Left lung (tissue), 10 donors: Measurements from ENCODE around the gene TAGLN. TPM values are rescaled to one million over a fixed set of nuclear protein-coding genes. Genes with fewer than 3 reads are reported as not detected.

Source experiments
- ATAC-seq: fragments of 200-7000 bp; cut with Tn5 transposase; one replicate; pipeline ENCODE4 v1.9.1; 2020; ENCODE audit warnings: moderate library complexity
- DNase-seq, 4 donors: peaks; one replicate each; pipeline ENCODE4 v3.0.0-alpha.2; 2013 to 2020
- H3K27ac ChIP-seq, 2 donors: fragments of 200-600 bp; sonication (generic) in 1 of 2; one replicate each; pipeline versions ENCODE4 v1.5.0 to v1.8.0; 2020 to 2021
- H3K27me3 ChIP-seq, 2 donors: fragments of 200-600 bp; sonication (generic) in 1 of 2; one replicate each; pipeline versions ENCODE4 v1.5.0 to v1.8.0; 2020 to 2021
- H3K36me3 ChIP-seq, 2 donors: fragments of 200-600 bp; sonication (generic) in 1 of 2; one replicate each; pipeline versions ENCODE4 v1.5.0 to v1.8.0; 2020 to 2021
- H3K4me1 ChIP-seq, 2 donors: fragments of 200-600 bp; one replicate each; pipeline ENCODE4 v1.8.0; 2021
- H3K4me3 ChIP-seq, 2 donors: fragments of 200-600 bp; sonication (generic) in 1 of 2; one replicate each; pipeline versions ENCODE4 v1.5.0 to v1.8.0; 2020 to 2021; ENCODE audit warnings: mild to moderate bottlenecking in 1 of 2
- H3K9me3 ChIP-seq, 2 donors: fragments of 200-600 bp; sonication (generic) in 1 of 2; one replicate each; pipeline versions ENCODE4 v1.5.0 to v1.8.0; 2020 to 2021
- intact Hi-C, 2 donors: fragments of 100-400 bp; cut with DNase I; formaldehyde crosslinking; loops; one replicate each; pipeline versions ENCODE4 v1.11.2 to v1.14.2; 2022
- polyA plus RNA-seq, 6 donors: library from polyadenylated mRNA; unstranded; fragments of 120-200 nt; gene quantifications; one replicate each; pipeline ENCODE4 v1.2.1, GENCODE V29; 2013; ENCODE audit not compliant: insufficient read length in 6 of 6
- total RNA-seq, 2 donors: library from RNA; stranded (reverse); fragmentation: NEBNext Ultra II Directional; extraction: Animal tissue kit (Norgen Biotek cat#: 25700); gene quantifications; one replicate each; pipeline ENCODE4 v1.2.1, GENCODE V29; 2021
- TF ChIP-seq, protein P1 (sequence below), 2 donors: fragments of 200-600 bp; sonication (generic) in 1 of 2; IDR thresholded peaks; one replicate each; pipeline versions ENCODE4 v1.5.0 to v1.8.0; 2021; ENCODE audit warnings: antibody characterized with exemption in 2 of 2
- donor health status: DM: no; HTN: yes; CAD: no.
- donor health status: DM: no; HTN: no; CAD: no.

Gene TAGLN
- total and polyA plus RNA-seq, 8 donors, result 104 to 763 (median 207) TPM

DNA sequence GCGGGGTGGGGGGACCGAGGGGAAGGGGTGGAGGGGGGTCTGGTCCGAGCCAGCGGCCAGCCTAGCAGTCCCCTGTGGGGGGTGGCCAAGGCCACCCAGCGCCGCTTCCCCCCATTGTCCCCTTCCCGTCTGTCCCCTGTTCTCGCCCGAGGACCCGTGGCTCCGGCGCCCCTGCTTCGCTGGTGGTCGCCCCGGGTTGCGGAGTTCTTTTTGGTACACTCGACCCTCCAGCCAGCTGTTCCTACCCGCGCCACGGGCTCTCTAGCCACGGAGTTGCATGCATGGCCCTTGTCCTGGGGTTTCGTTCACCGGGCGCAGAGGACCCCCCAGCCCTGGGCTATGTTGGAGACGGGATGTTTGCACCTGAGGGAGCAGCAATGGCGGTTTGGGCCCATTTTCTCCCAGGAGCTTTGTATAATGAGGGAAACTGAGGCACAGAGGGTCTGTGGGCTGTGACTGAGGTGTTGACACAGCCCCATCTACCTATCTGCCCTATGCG is 33.8 kb downstream of the TAGLN start:
- ATAC-seq (peak; percentile 21), DNase-seq (peak in 1 of 4 donors; percentile 84)
- TF ChIP-seq, protein P1, sequence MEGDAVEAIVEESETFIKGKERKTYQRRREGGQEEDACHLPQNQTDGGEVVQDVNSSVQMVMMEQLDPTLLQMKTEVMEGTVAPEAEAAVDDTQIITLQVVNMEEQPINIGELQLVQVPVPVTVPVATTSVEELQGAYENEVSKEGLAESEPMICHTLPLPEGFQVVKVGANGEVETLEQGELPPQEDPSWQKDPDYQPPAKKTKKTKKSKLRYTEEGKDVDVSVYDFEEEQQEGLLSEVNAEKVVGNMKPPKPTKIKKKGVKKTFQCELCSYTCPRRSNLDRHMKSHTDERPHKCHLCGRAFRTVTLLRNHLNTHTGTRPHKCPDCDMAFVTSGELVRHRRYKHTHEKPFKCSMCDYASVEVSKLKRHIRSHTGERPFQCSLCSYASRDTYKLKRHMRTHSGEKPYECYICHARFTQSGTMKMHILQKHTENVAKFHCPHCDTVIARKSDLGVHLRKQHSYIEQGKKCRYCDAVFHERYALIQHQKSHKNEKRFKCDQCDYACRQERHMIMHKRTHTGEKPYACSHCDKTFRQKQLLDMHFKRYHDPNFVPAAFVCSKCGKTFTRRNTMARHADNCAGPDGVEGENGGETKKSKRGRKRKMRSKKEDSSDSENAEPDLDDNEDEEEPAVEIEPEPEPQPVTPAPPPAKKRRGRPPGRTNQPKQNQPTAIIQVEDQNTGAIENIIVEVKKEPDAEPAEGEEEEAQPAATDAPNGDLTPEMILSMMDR (IDR thresholded peaks at IDR 0.05), result no peak
- peak overlapping the region; percentile 90 to 93 for H3K27ac ChIP-seq
- no peaks in the 10 kb centered on the region for H3K9me3 ChIP-seq
- intact Hi-C loops, result no loop called here
- peaks cover 9 to 42% of the 10 kb centered on the region in 2 donors for H3K4me1 ChIP-seq
- peak overlapping the region; percentile 89 to 95 for H3K4me3 ChIP-seq
- no peaks in the 10 kb centered on the region for H3K27me3 ChIP-seq
- H3K36me3 ChIP-seq, result peaks cover 0 to 23% of the 10 kb centered on the region in 2 donors

DNA sequence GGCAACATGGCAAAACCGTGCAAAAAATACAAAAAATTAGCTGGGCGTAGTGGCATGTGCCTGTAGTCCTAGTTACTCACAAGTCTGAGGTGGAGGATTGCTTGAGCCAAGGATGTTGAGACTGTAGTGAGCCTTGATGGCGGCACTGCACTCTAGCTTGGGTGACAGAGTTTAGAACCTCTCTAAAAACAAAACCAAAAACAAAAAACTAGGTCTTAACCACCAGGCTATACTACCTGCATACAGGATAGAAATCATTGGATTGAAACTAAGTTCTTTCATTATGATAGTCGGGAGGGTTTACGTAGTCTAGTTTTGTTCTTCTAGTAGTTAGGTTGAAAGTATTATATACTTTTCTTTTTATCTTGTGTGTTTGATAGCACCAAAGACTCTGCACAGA is 39.1 kb downstream of the TAGLN start:
- no peaks in the 10 kb centered on the region for H3K9me3 ChIP-seq
- no peak overlapping the region for H3K4me3 ChIP-seq
- peaks cover 4 to 13% of the 10 kb centered on the region in 2 donors for H3K4me1 ChIP-seq
- no peak overlapping the region for H3K27ac ChIP-seq
- no peaks in the 10 kb centered on the region for H3K27me3 ChIP-seq
- H3K36me3 ChIP-seq, result peaks cover 0 to 49% of the 10 kb centered on the region in 2 donors
- ATAC-seq (no peak), DNase-seq (no peak)
- TF ChIP-seq, protein P1 (IDR thresholded peaks at IDR 0.05), result no peak
- intact Hi-C loops, result no loop called here

DNA sequence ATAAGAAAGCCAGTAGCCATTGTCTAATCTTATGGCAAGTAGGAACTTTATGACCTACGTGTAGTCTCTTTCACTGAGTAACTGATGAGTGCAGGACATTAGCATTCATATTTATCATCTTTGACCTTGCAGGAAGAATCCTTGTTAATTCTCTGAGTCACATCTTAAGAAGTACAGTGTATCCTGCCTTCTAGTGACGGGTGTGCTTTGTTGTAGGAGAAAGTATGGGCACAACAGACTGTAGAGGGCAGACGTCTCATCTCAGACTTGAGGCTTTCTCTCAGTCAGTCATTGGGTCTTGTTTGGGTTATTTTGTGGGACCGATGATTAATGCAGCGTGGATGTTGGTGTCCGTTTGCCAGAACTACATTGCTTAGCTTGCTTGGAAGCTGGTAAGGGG is 40.1 kb downstream of the TAGLN start:
- peaks cover 0 to 3% of the 10 kb centered on the region in 2 donors for H3K4me1 ChIP-seq
- ATAC-seq (peak; percentile 18), DNase-seq (no peak)
- intact Hi-C loops, result no loop called here
- no peaks in the 10 kb centered on the region for H3K9me3 ChIP-seq
- H3K27me3 ChIP-seq, result no peaks in the 10 kb centered on the region
- peaks cover 0 to 60% of the 10 kb centered on the region in 2 donors for H3K36me3 ChIP-seq
- no peak overlapping the region for H3K27ac ChIP-seq
- no peak overlapping the region for H3K4me3 ChIP-seq
- TF ChIP-seq, protein P1 (IDR thresholded peaks at IDR 0.05), result no peak

DNA sequence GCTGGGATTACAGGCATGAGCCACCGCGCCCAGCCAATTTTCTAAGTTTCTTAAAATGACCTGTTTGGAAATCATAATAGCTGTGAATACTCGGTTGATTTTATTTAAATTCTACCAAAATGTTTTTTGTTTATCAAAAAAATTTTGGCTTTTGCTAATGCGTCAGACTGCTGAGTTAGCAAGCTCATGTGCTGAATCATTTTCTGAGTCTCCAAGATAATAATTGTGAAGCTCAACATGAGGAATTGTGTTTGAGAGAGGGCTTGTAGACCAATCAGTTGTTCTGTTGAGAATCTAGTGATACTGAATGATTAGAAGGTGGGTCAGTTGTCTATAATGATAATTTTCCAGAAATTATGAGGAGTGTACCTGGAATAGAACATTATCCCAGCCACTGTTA is 49.2 kb downstream of the TAGLN start:
- Histone ChIP-seq H3K27ac (no peak overlapping the region), H3K9me3 (no peaks in the 10 kb centered on the region), H3K36me3 (peaks cover 0 to 79% of the 10 kb centered on the region in 2 donors), H3K4me3 (no peak overlapping the region), H3K4me1 (no peaks in the 10 kb centered on the region), H3K27me3 (no peaks in the 10 kb centered on the region)
- intact Hi-C loops, result no loop called here
- DNase-seq (no peak), ATAC-seq (no peak)
- TF ChIP-seq, protein P1 (IDR thresholded peaks at IDR 0.05), result no peak

DNA sequence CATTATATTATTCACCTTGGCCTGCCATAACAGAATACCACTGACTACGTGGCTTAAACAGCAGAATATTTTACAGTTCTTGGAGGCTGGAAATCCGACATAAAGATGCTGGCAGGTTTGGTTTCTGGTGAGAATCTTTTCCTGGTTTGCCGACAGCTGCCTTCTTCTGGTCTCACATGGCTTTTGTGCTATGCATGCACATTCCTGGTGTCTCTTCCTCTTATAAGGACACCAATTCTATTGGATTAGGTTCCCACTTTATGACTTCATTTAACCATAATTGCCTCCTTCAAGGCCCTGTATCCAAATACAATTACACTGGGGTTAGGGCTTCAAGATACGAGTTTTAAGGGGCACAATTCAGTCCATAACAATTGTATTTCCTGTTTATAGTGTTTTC is 50.4 kb downstream of the TAGLN start:
- Histone ChIP-seq H3K4me1 (no peaks in the 10 kb centered on the region), H3K4me3 (no peak overlapping the region), H3K36me3 (peaks cover 0 to 79% of the 10 kb centered on the region in 2 donors), H3K27ac (no peak overlapping the region), H3K27me3 (no peaks in the 10 kb centered on the region), H3K9me3 (no peaks in the 10 kb centered on the region)
- no peak for DNase-seq
- TF ChIP-seq, protein P1 (IDR thresholded peaks at IDR 0.05), result no peak
- ATAC-seq, result no peak
- intact Hi-C loops, result no loop called here
